H4 (cell line): ENCODE results near the gene MYBBP1A. TPM values are rescaled to one million over a fixed set of nuclear protein-coding genes. Genes with fewer than 3 reads are reported as not detected.

Experiments
- DNase-seq: peaks from one replicate; pipeline ENCODE4 v3.0.0-alpha.2; 2015; ENCODE audit warnings: low spot score
- total RNA-seq: library from RNA; depleted of rRNA; stranded (reverse); fragments of >200 nt; shearing (Covaris generic); gene quantifications from 2 replicates; pipeline ENCODE4 v1.2.3, GENCODE V29; 2014; rRNA removed

MYBBP1A gene
- total RNA-seq, 1 experiment from 2014 or later, result 15.0 TPM

DNA sequence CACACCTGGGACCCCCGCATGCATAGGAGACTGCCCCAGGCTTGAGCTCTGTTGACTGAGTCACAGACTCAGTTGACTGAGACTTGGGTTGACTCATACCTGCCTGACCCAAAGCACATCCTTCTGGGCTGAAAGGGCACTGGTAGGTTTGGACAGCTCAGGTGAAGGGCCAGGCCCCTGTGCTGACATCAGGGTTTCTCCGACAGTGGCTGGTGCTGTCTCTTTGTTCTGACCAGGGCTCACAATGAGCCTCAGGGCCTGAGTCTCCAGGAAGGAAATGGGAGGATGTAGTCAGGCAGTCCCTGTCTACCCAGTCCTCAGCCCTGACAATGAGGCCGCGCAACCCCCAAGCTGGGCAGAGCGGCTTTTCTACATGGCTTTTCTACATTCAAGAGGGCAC, 50.0 kb downstream of the MYBBP1A start:
- DNase-seq, result no peak

DNA sequence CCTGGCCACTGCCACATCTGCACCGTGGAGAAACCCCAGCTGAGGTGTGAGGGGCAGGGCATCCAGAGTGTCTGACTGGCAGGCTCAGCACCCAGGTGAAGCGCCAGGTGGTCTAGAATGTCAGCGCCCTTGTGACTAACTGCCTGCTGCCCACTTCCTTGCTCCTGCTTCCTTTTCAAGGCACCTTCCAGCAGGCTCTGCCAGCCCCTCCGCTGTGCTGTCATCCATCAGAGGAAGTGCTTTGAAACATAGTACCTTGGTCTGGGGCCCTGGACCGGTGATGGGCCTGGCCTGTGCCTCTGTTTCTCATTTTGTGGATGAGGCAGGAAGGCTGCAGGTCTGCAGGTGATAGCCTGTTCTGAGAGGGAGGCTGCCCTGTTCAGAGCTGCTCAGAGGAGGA, 51.0 kb downstream of the MYBBP1A start:
- no peak for DNase-seq

DNA sequence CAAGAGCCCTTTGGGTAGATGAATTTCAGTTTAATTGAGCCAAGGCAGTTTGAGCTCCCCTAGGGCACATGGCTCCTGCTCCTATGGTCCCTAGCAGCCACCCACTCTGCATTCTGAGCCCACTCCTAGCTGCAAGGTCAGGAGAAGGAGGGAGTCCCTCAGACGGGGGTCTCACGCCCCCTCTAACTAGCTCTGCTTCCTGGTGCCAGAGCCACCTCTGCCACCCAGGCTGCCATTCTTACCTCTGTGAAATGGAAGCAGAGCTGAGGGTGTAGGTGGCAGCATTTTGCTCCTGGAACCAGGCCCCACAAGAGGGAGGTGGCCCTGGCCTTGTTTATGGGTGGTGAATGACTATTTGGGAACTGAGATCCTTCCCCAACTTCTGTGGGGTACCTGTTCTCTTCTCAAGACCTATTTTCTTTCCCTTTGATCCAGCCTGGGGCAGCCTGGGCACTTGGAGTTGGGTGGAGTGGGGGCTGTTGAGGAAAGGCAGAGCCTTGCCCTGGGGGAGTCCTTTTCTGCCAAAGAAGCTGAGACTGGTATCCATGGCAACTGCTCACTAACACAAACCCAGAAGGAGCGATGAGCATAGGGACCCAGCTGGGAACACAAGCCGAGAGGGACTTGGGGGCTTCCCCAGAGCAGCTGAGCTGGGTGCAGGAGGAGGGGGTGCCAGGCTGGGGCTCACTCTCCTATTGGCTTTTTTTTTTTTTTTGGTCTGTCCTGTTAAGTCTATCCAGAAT, 51.7 kb downstream of the MYBBP1A start:
- no peak for DNase-seq

DNA sequence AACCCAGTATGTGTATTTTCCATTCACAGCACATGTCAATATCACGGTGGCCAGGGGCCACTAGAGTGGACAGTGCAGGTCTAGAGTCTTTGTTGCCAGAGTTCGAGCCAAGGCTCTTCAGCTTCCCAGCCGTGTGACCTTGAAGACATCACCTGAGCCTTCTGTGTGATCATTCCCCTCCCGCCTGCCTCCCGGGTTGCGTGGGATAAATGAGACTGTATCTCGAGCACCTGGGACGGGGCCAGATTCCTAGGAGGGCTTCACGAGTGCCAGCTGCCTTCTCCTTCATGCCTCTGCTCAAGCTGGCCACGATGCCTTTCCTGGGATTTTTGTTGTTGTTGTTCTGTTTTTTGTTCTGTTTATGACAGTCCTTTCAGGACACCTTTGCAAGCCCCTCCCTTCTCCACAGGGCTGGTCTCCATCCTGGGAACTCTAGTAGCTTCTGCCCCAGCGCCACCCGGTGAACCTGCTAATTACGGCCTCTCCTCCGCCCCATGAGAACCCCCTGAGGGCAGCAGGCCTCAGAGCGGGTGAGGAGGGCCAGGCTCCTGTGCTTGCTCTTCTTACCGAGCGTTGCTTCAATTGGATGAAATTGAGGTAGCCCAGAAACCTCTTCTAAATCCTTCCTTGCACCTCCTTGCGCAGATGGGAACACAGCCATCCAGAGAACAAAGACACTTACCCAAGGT, 52.6 kb downstream of the MYBBP1A start:
- DNase-seq, result no peak

DNA sequence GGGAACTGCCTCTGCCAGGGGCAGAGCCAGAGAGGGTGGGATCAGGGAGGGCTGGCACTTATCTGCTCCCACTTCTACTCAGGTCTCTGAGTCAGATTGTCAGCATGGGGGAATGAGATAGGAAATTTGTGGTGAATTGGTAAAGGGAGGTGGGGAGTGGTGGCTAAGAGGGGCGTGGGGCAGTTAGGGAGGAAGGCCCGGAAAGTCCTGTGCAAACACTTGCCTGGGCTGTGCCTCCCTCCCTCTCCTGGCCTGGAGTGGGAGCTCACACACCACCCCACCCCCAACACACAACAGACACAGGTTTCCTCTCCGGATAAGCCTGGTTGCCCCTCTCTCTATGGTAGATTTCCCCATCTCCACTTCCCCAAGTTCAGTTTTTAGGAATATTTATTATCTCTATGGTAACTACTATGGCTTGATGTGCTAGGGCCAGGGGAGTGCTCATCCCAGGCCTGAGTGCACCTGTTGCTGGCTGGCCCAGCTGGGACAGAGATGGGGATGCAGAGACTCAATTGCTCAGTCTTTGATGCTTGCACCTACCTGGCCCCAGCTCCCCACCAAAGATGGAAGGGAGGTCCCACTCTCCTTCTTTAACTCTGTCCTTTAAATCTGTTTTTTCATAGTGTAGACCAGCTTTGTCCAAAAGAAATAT, 53.8 kb downstream of the MYBBP1A start:
- DNase-seq, result no peak

DNA sequence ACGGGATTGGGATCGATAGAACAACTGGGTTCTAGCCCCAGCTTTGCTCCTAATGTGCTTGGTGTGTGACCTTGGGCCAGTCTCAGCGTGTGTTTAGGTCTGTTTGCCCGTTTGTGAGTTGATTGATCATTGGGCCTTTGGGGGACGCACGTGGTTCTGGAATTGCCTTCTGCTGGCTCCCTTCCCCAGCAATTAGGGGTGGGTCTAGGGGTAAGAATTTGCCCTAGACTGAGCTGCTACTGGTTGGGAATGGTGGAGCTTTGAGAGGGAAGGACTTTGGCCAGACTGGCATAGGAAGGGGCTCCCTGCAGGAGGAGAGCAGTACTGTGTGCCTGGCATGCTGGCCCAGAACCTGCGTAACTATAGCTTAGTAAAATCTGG, 55.0 kb downstream of the MYBBP1A start:
- no peak for DNase-seq

DNA sequence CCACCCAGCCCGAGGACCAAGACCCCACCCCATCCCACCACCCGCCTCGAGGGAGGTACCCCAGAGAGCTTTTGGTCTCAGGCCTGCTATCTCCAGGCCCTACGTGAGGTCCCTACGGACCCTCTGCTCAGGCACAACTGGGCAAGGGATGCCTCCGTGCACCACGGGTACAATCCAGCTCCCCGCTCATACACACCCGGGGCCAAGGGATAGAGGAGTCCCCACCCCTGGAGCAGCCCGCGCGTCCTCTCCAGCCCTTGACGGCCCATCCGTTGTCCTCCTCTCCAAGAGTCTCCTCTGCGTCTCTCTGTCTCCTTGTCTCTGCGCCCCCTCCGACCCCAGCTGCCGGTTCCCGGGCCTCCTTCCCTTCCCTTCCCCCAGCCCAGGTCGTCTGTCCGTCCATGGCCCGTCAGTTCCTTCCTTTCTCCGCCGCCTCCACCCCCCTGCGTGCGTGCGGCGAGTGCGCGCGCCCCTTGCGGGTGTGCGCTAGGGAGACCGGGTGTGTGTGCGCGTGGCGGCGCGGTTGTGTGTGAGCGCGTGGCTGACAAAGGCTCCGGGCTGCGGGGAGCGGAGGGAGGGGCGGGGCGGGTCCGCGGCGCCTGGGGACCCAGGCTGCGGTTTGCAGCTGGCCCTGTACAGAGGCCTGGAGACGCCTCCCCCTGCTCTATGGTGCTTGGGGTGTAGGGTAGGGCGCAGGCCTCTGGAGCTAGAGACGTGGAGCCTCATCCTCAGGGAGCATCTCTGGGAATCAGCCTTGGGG, 55.6 kb downstream of the MYBBP1A start:
- no peak for DNase-seq

DNA sequence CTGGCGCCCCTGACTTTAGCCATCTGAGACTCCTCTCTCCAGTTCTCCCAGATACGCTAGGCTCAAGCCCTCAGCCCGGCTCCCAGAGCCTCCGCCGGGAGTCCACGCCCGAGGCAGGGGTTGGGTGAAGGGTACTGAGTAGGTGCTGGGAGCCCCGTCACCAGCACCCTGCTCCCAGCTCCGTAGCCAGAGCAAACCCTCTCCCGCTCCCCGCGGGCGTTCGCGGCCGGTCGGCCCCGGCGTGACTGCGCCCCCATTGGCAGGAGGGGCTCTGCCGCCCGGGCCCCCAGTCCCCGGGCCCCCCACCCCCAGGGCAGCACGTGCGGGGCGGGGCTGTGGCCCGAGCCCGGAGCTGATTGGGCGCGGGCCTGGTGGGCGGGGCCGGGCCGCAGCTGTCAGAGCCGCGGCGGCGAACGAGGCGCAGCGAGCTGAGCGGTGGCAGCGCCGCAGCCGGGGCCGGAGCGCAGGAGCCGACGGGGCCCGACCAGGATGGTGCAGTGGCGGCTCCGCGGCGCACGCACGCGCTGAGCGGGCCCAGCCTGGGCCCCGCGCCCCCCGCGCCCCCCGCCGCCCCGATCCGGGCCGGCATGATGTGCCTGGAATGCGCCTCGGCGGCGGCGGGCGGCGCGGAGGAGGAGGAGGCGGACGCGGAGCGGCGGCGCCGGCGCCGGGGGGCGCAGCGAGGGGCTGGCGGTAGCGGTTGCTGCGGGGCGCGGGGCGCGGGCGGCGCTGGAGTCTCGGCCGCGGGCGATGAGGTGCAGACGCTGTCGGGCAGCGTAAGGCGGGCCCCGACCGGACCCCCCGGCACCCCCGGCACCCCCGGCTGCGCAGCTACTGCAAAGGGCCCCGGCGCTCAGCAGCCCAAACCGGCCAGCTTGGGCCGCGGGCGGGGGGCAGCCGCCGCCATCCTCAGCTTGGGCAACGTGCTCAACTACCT, 56.5 kb downstream of the MYBBP1A start, which contains the start of gene SPNS2:
TSS of gene SPNS2 (plus strand) at position 421 of the 937 bp plus-strand sequence. CDS start at position 588, 167 bp downstream.
- no peak for DNase-seq

DNA sequence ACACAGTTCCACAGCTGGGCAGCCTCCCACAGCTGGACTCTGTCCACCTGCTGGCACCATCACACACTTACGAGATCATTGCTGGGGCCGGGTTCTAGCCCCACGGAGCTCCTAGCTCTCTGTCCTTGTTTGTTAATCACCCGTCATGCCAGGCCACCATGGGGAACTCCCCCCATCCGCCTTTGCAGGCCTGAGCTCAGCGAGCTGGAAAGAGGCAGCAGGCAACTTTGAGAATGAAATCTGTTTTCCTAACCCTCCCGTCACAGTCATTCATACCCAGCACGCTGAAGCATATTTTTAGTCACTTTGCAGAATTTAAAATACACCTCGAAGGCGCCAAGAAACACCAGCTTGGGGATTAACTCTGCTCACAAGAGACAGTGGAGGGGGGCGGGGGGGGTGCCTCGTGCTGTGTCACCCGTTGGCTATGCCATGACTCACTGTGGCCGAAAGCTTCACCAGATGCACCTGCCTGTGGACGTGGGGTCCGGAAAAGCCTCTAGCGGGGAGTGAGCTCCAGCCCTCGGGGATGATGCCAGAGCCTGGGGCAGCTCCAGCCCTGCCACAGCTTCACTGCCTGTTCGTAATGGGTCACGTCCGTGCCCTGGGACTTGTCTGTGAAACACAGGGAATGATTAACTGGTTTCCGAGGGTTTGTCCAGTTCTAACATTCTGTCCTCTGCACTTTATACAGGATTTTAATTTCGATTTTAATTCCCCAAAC, 57.9 kb downstream of the MYBBP1A start:
- DNase-seq, result no peak

DNA sequence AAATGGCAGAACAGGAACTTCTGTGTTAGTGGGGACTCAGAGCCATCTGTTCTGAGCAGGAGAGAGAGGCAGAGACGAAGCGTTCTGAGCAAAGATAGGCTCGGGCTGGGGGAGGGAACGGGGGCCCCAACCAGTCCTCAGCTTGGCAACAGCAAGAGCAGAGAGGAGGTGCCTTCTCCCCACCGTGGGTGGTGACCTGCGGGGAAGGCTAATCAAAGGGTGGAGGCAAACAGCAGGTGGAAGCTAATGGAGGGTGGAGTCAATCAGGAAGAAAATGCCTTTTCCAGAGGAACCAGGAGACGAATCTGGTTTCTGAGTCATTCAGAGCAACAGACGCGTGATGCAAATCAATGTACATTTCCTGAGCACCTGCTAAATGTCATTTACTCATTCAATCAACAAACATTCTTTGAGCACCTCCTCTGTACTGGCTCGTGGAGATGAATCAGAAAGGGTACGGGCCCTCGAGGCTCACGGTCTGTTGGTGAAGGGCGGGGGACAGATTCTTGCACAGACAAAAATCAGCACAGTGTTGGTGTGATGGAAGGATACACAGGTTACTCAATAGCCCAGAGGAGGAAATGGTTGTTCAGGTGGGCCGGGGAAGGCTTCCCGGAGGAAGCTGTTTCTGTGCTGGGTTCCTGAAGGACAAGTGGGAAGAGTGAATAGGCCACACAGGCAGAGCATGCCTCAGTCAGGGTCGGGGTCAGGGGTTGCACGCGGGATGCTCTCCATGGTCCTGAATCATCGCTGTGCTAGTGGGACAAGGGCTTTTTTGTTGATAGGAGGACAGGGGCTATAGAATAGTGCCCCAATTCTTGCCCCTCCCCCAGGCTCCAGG, 62.2 kb downstream of the MYBBP1A start:
- no peak for DNase-seq

DNA sequence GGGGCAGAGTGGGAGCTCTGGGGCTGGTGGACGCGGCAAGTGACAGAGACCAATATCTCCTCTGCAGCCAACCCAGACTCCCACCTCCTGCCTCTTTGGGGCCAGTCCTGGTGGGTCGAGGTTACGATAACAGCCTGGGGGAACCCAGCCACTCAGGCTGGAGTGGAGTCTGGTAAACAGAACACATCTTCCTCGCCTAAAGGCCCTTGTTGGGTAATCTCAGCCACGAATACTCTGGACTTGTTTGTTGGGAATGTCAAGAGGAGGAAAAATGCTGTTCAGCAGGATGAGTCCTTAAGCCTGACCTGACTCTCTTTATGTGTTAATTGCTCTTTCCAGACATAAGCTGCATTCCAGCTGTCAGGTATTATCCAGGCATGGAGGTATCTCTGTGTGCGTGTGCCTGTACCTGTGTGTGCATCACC, 64.5 kb downstream of the MYBBP1A start:
- no peak for DNase-seq

DNA sequence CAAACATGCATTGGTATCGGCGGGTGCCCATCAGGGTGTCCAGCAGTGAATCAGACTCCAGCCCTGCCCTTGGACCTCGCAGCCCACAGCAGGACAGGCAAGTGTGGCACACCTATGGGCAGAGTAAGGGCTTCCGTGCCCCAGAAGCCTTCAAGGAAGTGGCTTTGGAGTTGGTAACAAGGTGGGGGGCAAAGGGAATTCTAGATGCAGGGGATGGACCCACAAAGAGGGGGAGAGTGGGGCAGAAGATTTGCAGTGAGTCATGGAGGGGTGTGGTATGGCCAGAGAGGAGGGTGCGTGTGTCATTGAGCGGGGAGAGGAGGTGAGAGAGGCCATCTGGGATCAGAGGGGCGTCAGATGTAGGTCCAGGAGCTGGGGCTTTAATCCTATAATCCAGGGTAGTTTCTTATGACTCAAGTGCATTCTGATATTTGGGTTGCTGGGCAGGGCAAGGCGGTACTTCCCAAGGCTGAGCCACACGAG, 65.0 kb downstream of the MYBBP1A start:
- DNase-seq, result no peak

DNA sequence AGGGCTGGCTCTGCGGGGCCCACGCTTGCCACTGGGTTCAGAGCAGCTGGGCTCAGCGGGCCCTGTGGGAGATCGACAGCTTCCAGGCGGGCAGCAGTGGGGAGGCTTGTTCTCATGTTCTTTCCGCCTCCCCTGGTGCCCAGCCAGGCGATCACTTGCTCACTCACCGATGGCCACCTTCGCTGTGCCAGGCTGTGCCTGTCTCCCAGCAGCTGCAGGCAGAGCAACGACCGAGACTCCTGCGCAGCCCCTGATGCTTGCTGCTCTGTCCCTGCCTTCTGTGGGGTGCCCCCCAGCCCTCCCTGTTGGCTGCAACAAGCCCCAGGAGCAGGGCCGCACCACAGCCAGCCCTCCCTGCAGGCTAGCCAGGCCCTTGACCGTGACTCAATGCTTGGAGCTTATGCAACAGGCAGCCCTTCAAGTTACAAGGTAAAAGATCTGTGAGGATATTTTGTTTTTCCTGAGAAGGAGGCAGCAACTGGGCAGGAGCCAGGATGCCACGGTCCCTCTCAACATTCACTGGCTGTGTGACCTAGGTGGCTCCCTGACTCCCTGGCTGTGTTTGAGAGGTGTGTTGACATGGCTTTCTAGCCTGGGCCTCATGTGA, 66.1 kb downstream of the MYBBP1A start:
- DNase-seq, result no peak

Other genes with a start within 250 kb of the MYBBP1A start
- 46.1 and 48.8 TPM in 2 replicates for gene UBE2G1, start 188.7 kb downstream of the MYBBP1A start, total RNA-seq
- 0.04 and 0.08 TPM in 2 replicates for gene SPNS3, start 121.4 kb downstream of the MYBBP1A start, total RNA-seq
- gene SPNS2, start 56.5 kb downstream of the MYBBP1A start, total RNA-seq, result 0.06 and 0.52 TPM in 2 replicates
- gene GGT6, start 5.2 kb upstream of the MYBBP1A start, total RNA-seq, result not detected in 2 replicates
- gene SMTNL2, start 29.1 kb upstream of the MYBBP1A start, total RNA-seq, result 0.08 TPM in 1 of 2 replicates, not detected in the other
- gene ALOX15, start 86.3 kb upstream of the MYBBP1A start, total RNA-seq, result not detected in 2 replicates
- gene PELP1, start 148.8 kb upstream of the MYBBP1A start, total RNA-seq, result 4.1 and 4.4 TPM in 2 replicates
- gene ARRB2, start 155.2 kb upstream of the MYBBP1A start, total RNA-seq, result 2.4 and 4.1 TPM in 2 replicates
- 15.8 and 24.0 TPM in 2 replicates for gene MED11, start 176.0 kb upstream of the MYBBP1A start, total RNA-seq
- gene ZMYND15, start 184.4 kb upstream of the MYBBP1A start, total RNA-seq, result not detected in 2 replicates
- gene CXCL16, start 184.5 kb upstream of the MYBBP1A start, total RNA-seq, result 1.5 and 7.3 TPM in 2 replicates
- gene TM4SF5, start 216.5 kb upstream of the MYBBP1A start, total RNA-seq, result not detected in 2 replicates
- gene VMO1, start 231.0 kb upstream of the MYBBP1A start, total RNA-seq, result not detected in 2 replicates
- gene GLTPD2, start 233.6 kb upstream of the MYBBP1A start, total RNA-seq, result not detected in 2 replicates
- gene PSMB6, start 240.8 kb upstream of the MYBBP1A start, total RNA-seq, result 186 and 232 TPM in 2 replicates